ENCODE measurements around the gene UNCX. TPM values are rescaled to one million over a fixed set of nuclear protein-coding genes. Genes with fewer than 3 reads are reported as not detected.

Gene UNCX
- total RNA-seq, 1 donor from 2014 or later: not detected

DNA sequence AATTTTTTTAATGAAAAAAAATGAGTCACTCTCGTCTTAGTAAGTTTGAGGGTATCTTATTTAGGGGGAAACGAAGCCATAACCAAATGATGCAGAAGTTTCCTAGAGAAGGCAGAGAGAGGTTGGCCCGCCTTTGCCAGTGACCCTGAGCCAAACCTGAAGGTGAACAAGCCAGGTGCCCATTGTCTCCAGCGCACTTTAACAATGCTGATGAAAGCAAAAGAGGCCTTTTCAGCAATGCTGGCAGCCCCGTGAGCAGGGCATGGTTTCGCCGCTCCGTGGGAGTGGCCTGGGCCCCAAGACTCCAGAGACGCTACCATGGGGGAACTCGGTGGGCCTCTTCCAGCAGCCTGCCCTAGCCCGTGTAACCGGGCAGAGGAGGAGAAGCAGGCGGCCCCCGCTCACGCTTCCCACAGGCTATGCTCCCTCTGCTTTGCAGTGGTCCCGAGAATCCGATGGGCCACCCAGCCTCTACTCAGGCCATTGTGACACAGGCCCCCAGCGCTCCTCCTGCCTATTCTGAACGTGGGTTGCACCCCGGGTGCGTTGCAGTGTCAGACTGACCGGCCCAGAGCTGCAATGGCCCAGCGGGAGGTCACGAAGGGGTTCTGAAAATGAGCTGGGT lies 14.0 kb upstream of the UNCX start:
- DNase-seq: no peak

DNA sequence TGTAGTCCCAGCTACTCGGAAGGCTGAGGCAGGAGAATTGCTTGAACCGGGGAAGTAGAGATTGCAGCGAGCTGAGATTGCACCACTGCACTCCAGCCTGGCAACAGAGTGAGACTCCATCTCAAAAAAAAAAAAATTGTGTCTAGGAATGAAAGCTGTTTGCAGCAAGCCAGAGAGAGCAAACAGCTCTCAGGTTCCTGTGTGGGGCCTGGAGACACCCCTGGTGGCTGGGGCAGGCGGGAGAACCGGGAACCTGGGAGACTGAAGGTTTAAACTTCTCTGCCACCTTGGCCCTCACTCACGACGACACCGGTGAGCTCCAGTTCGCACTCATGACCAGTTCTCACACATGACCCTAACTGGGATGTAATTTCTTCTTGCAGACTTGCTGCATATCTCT lies 13.2 kb upstream of the UNCX start:
- no peak for DNase-seq

DNA sequence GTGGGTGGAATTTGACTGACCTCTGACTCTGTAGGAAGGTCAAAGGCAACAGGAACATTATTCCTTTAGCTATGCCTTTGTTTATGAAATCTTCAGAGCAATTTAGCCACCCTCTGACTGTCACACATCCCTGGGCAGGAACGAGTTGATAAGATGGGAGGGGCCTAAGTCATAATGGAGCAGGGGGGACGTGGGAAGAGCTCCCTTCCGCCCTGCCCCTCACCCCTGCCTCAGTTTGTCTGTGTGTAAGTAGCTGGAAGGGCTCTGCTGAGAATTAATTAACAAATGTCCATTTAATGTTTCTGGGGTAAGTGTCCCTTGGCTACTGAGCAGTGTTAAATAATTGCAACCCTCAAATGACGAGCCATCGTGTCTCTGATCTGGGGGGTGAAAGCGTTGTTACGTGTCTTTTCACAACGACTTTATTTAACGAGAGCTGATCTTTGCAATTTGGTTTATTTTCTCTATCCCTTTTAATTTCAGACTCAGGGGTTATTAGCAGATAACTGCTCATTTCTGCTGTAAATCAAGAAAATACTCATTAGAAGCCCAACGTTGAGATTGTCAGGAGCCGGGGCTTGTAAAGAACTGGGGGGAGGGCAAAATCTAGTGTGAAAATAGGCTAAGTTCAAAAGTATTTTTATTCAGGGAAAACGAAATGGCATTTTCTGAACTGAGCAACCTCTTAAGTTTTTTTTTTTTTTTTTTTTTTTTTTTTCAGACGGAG lies 12.5 kb upstream of the UNCX start:
- no peak for DNase-seq

DNA sequence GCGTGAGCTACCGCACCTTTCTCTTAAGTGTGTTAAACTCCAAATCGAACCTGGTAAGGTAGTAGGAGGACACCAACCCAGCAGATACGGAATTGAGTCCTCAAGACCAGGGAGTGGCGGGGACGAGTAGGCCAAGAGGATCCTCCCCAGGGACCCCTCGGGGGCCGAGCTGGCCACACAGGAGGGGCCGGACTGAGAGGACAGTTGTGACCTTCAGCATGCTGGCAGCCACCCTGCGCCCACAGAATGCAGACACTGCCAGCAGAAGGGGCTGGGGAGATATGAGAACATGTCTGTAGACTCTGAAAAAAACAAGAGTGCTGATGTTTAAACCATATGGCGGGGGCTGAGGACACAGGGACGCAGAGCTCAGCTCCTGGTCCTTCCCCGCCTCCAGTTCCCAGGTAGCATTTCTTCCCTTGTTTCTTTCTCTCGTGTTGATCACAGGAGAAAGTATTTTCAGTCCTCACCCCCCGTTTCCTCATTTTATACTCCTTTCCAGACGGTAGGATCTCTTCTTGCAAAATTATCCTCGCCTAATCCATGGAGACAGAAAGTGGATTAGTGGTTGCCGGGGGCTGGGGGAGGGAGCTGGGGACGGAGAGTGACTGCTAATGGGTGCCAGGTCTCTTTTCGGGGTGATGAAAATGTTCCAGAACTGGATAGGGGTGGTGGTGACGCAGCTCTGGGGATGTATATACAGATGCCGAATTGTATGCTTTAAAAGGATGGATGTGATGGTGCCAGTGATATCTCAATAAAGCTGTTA lies 11.5 kb upstream of the UNCX start:
- DNase-seq: no peak

DNA sequence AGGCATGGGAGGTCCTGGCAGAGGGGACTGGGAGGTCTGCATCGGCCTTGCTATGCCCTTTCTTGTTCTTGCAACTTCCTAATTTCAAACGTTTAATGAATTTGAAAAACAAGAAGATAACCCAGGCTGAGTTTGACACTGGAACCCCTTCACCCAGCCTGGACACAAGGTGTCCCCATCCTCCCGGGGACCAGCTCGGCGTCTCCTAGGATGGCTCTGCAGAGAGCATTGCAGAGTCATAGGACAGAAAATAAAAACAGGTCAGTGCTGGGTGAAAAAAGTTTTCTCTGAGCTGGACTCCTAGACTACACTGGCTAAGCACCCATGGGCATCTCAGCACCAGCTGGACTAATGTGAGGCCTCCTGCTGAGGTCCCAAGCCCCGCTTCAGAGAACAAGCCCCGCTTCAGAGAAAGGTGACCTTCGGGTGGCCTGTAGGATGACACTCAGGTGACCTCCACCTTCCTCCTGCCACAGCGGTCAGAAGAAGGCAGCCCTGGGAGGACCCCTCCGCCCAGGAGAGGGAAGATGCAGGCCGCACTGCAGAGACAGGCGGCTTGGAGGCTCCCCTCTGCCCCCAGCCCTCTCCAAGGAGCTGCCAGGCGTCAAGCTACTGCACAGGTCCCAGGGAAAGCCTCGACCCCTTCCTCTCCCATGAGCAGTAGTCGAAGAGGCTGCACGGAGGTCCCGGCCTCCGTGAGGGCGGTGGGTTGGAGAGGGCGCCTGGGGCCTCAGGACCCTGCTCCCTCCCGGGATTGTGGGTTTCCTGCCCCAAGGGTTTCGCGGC lies 9.3 kb upstream of the UNCX start:
- DNase-seq: no peak

DNA sequence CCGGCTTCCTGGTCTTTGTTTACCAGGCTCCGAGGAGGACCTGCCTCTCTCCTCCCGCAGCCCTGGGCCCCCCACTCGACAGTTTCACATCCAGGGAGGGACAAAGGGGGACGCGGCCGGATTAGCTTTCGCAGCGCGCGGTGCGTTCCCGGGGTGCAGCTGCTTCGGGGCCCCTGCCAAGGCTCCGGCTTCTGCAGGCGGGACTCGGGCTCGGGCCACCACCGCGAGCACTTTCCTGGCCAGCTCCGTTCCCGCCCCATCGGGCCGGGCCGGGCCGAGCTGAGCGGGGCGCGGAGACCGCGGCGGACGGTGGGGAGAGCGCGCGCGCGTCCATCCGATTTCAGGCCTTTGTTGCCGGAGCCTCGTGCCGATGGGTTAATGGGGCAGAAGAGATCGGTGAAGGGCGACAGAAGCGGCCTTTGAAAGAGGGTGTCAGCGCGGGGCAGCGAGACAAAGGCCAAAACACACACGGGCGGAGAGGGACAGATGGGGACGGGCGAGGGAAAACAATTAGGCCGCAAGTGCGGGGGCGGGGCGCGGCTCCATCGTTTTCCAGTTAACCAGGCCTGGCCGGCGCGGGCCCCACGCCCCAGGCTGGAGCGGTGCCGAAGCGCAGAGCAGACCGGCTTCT lies 8.5 kb upstream of the UNCX start:
- no peak for DNase-seq

DNA sequence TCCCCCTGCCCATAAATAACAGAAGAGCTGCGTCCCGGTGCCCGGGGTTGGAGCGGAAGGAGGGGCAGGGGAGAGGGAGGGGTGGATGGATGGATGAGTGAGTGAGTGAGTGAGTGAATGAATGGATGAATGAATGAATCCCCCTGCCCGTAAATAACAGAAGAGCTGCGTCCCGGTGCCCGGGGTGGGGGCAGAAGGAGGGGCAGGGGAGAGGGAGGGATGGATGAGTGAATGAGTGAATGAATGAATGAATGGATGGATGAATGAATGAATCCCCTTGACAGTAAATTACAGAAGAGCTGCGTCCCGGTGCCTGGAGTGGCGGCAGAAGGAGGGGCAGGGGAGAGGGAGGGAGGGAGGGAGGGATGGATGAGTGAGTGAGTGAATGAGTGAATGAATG lies 7.6 kb upstream of the UNCX start:
- no peak for DNase-seq

DNA sequence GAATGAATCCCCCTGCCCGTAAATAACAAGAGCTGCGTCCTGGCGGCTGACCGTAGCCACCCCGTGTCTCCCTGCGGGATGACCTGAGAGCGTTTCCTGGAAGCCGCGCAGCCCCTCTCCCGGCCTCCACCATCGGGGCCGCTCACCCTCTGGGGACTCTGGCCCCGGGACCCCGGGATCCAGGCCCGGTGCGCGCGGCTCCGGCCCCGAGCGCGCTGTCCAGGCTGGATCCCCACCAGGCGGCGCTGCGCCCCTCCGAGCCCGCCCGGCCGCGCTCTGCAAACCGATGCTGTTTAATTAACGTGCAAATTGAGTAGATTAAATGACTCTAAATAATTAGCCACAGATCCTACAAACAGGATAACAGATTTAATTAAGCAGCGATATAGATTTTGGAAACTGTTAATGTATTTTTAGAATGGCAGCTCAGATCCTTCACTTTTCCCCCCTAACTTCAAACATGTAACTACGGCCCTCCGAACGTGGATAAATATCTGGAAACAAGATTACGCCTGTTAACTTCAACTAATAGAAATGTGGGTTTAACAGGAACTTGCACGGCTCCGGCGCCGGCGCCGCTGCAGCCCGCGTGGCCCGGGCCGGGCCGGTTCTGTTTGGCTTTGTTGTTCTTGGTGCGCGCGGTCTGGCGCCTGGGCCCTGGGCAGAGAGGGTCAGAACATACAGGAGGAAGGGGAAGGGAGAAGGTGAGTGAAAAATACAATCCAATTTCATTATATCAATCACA lies 7.1 kb upstream of the UNCX start:
- peak; percentile 52 for DNase-seq

DNA sequence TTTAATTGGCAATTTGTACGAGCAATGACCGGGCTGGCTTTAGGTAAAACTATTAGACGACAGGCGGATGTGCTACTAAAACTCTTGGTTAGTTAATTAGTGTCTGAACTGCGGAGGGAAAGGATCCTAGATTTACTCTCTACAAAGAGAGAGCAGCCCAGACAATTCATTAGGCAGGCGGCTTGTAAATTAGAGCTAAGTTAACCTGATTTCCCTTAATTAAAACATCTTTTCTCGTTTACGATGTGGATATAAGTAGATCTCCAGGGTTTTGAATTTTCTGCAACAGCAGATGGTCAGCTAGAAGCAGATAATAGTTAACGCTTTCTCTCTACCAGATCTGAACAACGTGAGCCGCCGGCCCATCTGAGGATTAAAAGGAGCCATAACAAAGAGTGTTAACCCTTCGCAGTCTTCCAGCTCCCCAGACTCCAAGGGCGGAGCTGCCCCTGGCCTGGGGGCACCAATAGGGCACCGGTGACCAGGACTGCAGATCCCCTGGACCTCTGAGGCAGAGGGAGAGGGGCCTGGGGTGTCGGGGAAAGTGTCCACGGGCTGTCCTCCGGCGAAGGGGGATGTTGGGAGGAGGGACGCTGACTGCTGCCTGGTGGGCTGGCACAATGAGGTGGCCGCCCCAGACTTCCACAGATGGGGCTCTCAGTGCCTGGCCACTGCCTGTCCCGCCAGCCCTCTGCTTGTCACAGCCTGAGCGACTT lies 6.3 kb upstream of the UNCX start:
- DNase-seq: no peak

DNA sequence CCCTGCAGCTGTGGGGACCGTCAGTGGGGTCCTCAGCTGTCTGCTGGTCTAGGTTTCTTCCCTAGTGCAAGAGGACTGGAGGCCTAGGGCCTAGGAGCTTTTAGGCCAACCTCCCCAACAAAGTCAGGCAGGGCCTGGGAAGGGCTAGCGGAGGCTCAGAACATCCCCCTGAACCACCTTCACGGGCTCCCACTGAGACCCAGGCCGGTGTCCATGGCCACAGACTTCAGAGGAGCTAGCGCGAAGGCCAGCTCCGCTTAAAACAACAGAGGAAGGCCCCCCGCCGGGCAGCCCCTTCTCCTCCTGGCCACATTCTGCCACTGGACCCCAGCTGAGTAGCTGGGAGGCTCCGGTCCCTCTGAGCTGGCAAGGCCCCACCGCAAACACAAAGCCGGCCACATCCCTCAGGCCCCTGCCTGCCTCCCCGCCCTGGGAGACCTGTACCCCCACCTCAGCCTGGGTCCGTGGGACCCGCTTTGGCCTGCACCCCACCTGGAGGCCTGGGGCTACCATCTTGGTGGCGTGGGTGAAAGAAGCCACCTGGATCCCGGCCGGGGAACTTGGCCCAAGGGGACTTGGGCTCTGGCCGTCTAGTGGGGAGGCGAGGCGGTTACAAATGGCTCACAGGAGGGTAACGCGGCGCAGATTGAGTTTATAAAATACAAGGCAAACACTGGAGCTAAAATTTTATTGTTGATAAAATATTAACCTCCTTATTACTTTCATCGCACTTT lies 5.4 kb upstream of the UNCX start:
- DNase-seq: no peak

DNA sequence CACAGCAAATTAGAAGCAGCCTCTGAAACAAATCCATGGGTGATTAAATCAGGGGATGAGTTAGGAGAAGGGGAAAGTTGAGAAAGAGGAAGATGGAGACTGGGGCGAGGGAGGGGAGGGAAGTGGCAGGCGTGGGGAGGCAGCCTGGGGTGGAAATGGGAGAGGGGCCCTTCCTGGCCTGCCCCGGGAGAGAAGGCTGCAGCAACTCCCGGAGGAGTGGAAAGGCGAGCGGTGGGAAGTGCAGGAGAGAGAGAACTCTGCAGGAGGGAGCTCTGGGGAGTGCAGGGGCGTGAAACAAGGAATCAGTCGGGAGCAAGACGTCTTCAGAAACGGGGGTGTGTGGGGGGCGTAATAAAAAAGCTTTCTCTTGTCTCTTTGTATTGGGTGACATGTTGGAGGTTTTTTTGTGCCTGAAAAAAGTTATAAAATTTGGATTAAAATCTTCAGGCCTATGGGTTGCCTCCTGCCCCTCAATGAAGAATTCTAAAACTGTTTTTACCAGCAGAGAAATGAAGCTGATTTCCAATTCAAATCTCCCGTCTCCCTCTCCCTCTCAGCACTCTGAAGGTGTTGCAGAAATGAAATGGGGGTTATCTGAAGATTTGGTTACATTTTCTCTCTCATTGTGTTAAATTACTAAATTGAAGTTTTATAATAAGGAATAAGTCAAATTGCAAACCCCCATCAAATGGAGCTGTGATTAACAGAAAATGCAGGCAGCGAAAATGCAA lies 4.7 kb upstream of the UNCX start:
- DNase-seq: no peak

DNA sequence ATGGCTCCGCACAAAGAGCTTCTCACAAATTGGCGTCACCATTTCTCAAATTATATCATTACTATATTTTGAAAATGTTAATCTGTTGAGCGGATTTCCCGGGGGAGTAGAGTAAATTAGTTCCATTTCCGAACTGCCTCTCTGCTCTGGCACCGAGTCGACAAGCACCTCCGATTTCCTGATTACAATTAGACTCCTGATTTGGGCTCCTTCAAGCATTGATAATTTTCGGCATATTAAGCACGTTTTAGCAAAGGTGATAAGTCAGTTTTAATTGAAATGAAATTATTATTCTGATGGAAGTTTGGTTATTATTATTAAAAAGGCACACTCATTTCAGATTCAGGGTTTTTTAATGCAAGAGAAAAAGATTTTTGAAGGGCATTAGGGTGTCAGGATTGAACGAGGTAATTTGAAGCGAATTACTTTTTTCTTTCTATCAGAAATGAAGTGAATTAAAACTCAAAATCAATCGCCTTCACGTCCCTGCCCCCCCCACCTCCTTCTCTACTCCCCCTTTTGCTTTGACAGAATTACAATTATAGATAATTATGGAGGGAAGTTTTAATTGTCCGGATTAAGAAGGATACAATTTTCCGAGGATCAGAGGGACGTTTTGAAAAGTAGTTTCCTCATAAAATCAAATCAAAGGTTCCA lies 4.0 kb upstream of the UNCX start:
- DNase-seq: no peak

DNA sequence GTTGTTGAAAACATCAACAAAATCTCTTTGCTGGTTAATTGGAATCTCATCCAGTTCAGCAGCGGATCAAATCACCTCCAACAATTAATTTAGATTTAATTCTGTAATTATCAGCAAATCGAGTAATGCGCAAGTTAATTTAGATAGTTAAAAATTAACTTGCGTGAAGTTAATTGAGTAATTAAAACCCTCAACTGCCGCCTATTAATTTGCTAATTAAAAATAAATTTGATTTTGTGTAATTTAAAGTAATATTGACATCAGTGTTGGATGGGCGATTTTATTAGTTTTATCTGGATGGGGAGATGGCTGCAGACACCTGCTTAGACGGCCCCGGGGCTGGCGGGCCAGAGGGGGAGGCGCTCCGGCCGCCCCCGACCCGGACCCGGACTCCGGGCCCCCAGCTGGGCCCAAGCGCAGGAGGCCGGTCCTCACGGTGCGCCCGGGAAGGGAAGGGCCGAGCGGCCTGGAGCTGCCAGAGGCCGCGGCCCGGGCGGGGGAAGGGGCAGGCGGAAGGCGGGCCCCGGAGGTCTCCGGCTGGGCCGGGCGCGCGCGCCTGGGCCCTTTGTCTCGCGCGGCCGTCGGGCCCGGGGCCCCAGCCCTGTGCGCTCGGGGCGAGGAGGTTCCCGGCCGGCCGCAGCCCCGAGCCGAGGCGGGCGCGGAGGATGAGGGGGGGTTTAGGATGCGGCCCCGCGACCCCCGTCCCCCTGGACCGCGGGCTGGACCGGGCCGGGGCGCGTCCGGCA lies 3.3 kb upstream of the UNCX start:
- no peak for DNase-seq

DNA sequence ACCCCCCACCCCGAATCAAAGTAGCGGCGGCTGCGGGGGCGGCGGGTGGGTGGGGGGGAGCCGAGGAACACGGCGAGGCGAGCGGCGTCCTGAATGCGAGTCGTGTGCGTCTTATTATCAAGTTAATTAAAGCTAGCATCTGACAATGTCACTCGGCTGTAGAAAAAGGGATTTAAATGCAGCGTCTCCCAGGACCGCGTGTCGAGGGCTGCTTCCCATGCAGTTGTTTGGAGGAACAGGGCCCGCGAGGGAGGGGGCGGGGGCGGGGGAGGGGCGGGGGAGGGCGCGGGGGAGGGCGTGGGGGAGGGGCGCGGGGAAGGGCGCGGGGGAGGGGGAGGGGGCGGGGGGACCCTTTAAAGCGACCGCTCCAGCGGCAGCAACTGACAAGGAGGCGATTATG lies 2.7 kb upstream of the UNCX start:
- no peak for DNase-seq

DNA sequence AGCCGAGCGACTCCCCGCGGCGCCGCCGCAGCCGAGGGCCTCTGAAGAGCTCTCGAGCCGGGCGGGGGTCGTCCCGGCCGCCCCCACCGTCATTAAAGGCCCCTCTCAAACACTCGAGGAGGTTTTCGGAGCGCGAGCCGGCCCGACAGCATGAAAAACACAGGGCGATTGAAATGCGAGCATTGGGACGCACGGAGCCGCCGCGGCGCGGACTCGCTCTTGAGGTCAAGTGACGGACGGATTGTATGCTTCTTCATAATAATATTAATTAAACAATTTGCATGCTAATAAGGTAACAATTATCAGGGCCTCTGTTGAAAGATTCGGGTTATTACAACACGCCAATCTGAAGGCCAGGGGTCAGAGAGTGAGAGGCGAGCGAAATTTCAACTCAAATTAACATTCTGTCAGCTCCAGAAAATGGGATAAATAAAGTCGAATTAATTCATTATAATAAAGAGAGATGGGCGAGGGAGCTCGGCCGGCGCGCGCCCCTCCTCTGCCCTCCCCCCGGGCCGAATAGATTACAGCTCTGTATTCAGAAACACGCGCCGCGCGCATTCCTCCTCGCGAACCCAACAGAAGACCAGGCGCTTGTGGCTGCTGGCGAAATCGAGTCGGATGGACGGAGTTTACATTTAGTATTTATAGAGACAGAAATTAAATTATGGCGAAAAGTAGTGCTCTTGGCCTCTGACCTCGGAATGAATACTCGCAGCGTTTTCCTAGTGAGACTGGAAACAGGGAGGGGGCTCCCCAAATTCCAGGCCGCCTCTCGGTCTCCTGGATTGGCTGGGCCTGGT lies 2.1 kb upstream of the UNCX start:
- no peak for DNase-seq

DNA sequence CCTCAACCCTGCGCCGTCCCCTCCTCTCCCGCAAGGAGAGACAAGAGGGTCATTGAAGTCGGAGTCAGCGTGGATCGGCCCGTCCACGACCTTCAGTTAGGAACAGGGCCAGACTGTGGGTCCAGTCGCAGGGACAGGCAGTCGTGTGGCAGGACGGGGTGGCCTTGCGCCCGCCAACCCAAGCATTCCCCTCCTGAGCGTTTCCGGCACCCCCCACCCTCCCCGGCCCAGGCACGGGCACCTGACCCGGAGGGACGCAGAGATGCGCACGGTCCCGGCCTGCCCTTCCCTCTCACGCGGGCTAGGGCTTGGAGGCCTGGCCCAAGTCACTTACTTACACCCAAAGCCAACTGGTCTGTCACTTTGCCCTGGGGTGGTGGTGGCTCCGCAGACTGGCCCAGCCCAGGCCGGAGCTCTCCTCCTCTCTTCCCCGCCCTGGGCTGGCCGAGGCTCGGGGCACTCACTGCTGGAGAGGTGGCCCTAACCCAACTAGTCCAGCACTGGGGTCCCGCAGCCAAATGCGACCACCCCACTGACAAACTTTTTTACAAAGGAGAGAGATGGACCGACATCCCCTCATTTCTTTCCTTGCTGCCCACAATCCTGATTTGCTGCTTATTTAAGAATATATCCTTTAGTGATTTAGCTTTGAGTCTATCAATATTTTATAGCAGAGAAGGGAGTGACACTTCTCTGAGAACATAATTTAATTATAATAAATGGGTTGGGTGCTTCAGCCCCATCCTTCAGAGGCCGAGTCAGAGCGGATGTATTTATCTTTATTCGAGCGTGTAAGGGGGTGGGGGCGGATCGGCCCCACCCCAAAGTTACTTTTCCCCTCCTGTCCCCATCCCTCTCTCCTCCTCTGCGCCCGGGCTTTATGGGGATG lies 1.2 kb upstream of the UNCX start:
- DNase-seq: no peak

DNA sequence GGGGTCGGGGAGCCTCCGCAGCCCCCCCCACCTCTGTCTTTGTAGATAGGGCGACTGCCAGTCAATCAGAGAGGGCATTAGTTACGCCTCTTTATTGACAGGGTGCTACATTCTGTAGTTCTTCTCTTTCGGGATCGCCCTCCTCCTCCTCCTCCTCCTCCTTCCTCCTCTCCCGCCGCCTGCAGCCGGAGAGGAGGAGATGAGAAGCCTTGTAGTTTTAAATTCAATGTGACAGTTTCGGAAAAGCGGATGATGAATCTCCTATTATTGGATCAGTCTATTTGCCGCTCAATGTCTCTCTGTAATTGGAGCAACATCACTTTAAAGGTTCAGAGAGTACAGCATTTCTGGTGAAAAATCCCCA lies 587 bp upstream of the UNCX start:
- DNase-seq: no peak

All from dermis blood vessel endothelial cell (primary cell).